ENCODE results near the gene PRKAG2.
"Not testable (repeated sequence)": the region's sequence is repeated elsewhere in the genome, so short reads cannot be mapped to it uniquely, and the experiment has no call there.

The PRKAG2 gene

GRCh38 chr7:151536178-151536577 lies 340.7 kb downstream of the PRKAG2 start:
- DNase-seq = not testable (repeated sequence)

DNA sequence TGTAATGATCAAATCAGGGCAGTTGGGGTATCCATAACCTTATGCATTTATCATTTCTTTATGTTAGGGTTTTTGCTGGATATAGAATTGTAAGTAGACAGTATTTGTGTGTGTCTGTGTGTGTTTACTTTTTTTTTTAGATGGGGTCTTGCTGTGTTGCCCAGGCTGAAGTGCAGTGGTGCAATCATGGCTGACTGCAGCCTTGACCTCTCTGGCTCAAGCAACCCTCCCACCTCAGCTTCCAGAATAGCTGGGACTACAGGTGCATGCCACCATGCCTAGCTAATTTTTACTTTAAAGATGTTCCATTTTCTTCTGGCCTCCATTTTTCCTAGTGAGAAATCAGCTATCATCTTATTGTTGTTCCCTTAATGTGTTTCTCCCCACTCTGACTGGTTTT lies 347.1 kb downstream of the PRKAG2 start:
- no peak for DNase-seq

- no peak for DNase-seq
Measured at GRCh38 chr7:151524845-151525244, 352.1 kb downstream of the PRKAG2 start.

DNA sequence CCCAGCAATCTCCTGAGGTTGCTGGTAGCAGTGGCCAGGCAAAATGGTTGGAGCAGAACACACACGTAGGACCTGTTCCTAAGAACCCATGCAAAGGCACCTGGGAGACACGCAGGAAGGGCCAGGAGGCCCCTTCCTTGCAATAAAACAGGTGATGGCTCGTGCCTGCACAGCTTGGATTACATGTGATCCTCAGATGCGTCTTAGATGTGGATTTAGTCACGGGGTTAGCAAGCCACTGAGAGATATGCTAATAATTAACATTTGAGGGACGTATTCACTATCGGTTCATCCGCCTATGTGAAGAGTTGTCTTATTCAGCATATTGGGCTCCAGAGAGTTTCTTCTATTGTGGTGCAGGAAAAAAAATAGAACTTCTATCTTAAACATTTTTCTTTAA lies 352.6 kb downstream of the PRKAG2 start:
- no peak for DNase-seq

- peak in 1 of 2 donors; percentile 32 for DNase-seq
Measured at GRCh38 chr7:151520419-151521261, 356.3 kb downstream of the PRKAG2 start.

DNA sequence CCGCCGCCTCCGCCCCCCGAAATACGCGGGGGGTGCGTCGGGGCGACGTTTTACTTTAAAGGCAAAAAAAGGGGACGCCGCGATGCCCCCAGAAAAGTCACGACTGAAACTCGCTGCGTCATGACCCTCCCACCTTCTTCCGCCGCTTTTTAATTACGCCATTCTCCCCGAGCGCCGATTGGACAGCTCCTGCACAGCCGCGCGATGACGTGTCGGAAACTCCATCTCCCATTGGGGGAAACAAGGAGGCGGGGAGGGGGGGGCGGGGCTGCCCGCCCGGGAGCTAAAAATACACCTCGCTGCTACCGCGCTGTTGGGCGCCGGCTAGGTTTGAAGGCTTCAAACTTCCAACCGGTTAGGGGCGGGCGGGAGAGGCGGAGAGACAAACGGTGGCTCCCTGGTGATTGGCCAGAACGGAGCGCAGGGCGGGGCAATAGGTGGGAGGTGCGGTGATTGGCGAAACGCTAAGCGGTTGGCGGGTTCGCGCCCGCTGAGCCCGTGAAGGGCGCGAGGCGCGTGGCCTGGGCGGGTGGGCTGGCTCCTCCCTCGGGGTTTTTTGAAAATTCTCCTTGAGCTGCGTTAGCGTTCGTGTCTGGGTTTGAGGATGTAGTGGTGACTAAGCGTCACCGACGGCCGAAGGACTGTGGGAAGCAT lies 357.0 kb downstream of the PRKAG2 start, which contains the start of gene RHEB:
Gene RHEB (minus strand): TSS at position 131 of the 654 bp plus-strand sequence. CDS start 384 bp downstream, outside the sequence.
- peak; percentile 97 for DNase-seq

DNA sequence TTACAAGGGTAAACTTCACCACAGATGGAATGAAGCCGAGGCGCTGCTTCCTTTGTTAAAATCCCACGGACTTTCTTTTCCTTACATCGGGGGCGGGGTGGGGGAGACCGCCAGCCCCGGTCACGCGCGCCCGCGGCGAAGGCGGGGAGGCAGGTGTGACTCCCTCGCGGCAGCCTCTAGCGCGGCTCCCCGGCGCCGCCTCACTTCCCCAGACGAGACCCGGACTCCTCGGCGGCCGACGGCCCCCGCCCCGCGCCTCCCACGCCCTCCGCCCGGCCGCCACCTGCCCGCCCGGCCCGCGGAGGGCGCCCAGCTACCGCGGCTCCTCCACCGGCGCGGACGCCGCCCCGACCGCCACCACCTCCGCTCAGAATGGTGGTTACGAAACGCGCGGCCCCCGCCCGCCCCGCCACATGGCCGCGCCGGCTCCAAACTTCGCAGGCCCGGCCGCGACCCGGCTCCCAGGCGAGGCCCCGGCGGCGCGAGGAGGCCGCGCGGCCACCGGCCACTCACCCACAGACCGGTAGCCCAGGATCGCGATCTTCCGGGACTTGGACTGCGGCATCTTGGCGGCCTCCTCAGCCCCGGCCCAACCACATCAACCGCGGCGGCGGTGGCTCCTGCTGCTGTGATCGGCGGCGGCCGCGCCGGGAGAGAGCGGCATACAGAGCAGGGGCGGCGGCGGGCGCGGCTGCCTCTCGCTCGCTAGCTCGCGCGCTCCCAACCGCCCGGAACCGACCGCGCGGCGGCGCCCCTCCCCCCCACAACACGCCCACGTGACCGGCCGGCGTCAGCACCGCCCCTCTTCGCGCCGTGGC lies 357.8 kb downstream of the PRKAG2 start:
- not testable (repeated sequence) for DNase-seq

- no peak for DNase-seq
Measured at GRCh38 chr7:151518105-151518946, 358.6 kb downstream of the PRKAG2 start.

DNA sequence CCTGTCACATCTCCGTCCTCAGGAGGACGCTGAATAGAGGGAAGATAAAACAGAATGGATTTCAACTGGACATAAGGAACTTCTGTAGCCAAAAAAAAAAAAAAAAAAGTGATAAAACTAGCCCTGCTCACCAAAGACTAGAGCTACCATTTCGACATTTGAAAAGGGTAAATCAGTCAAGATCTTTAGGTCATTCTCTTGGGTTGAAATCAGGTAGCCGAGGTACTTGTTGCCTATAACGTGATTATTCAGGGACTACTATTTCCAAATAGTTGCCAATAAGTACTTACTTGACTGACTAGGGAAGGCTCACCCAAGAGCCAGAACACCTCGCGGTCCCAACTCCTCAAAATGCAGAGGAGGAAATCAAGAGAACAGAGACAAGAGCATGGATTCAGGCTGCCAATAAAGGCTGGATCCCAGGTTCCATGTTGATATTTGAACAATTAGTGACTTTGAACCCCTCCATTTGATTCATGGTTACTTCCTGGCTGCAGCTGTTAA lies 359.3 kb downstream of the PRKAG2 start:
- no peak for DNase-seq

- no peak for DNase-seq
Measured at GRCh38 chr7:151515276-151515565, 361.7 kb downstream of the PRKAG2 start.

DNA sequence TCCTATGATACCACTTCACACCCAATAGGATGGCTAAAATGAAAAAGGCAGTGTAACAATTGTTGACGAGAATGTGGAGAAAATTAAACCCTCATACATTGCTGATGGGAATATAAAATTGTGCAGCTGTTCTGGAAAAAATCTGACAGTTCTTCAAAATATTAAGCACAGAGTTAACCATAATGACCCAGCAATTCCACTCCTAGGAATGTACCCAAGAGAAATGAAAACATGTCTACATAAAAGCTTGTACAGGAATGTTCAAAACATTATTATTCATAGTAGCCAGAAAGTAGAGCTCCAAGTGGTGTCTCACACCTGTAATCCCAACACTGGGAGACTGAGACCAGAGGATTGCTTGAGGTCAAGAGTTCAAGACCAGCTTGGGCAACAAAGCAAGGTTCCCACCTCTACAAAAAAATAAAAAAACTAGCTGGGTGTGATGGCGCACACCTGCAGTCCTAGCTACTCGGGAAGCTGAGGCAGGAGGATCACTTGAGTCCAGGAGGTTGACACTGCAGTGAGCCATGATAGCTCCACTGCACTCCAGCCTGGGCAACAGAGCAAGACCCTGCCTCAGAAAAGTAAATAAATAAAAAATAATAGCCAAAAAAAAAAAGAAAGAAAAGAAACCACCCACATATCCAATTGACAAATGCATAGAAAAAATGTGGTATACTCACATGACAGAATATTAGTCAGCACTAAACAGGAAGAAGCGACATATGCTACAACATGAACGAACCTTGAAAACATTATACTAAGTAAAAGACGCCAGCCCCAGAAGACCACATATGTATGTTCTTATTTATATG lies 362.2 kb downstream of the PRKAG2 start:
- DNase-seq = no peak

DNA sequence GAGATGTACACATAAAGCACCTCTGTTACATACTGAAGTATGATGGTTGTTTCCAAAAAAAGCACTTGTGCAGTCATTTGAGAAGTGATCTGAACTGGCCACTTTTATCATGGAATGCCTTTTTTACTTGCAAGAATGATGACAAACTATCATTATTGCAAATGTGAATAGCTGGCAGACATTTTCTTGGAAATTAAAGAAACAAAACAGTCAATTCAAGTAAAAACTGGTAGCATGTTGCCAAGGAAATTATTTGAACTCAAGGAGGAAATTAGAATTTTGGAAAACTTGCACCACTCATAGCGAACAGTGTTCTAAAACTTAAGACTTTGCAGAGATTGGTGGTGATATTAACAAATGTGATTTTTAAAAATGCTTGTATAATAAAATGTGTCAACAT lies 363.8 kb downstream of the PRKAG2 start:
- DNase-seq = no peak

DNA sequence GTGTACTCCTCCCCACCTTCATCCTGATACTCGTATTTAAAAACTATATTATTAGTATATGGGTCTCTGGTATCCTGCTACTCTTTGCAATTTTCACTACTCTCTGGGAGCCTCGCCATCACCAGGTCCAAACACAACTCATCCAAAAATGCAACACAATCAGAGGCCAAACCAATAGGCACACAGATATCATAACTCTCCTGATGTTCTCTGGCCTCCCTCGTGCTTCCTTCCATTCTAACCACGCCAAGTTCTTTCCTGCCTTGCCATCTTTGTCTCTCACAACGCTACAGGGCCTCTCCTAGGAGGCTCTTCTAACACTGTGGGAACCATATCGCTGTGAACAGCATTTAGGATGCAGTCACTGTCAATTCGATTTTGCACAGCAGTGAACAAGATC lies 364.6 kb downstream of the PRKAG2 start:
- DNase-seq = no peak

DNA sequence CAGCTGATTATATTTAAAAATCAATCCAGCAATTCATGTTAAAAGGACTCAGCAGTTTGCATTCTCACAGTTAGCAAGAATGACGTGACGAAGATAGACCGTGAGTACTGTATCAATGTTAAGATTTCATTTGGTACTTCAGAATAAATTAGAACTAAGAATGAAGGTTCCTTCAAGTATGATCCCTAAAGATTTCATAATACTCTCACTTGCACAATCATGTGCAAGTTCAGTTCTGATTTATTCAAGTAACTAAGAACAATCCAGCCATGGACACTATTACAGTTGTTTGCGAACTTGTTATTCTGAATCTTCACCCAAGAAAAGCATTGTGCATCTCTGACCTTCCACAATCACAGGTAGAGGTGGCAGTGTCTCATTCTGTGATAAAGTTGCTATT lies 365.0 kb downstream of the PRKAG2 start:
- DNase-seq = no peak

DNA sequence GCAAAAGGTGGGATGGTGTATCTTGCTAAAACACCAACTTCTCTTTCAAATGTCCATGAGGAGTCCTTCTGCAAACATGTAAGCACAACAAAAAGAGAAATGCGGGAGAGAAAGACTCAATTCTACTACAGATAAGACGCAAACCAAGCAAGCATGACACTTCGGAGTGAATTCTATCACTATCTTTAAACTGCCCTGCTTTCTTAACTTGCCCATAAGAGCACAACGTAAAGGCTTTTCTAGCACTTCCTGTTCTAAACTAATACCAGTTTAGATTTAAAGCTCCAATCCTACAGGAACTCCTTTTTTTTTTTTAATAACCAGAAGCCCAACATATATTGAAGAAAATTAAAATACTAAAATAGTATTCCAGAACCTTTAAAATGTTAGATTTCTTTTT lies 365.6 kb downstream of the PRKAG2 start:
- DNase-seq = no peak

DNA sequence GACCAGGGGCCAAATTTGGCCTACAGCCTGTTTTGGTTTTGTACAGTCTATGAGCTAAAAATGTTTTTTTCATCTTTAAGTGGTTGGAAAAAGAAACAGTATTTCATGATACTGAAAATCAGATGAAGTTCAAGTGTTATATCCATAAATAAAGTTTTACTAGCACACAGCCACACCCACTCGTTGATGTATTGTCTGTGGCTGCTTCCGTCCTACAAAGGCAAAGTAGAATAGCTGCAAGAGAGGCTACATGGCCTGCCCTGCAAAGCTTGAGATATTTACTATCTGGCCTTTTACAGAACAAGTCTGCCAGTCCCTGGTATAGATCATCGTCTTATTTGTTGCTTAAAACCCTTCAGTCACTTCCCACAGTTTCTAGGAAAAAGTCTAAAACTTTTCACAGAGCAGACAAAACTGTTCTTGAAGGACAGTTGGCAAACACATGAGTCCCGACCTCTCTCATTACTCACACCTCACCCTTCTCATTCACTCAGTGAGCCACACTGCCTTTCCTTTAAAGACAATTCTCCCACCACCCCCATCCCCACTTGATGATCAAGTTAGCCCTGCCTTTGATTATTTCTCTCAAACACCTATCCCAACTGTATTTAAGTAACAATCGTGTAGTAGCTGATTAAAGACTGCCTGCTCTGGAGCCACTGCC lies 367.1 kb downstream of the PRKAG2 start:
- DNase-seq = no peak

DNA sequence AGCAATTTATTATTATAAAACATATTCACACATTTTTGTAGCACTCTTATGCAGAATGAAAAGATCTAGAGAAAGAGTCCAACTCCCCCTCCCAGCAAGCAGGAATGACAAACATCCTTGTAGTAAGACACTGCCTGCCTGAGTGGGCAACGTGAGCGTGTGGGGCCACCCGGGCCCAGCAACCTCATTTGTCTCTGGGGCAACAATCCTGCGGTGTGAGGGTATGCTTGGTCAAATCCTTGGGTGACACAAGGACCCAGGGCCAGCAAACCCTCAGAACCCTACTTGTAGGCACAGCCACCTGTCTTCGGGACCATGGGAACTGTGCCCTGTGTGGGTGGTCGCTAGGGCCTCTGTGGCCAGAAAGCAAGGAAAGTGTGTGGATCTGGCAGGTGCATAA lies 367.9 kb downstream of the PRKAG2 start:
- DNase-seq = no peak

- DNase-seq = no peak
Measured at GRCh38 chr7:151507806-151508205, 369.1 kb downstream of the PRKAG2 start.

DNA sequence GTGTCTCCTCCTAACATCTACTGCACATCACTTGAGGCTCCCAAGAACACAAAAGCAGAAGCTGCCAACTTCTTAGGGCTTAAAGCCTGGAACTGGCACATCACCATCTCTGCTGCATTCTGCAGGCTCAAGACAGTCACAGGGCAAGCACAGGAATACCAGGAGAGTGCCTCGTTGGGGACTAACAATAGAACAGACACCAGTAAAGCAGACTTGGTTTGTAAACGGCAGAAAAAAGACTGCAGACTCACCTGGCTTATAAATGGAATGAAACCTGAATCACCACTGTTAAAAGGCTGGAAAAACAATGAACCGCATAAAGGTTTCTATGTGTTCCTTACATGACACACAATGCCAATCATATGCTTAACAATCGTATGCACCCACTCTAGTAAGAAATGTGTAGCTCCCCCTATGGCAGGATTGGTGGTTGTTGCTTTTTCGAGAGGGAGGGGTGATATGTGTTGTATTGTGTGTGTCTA lies 370.0 kb downstream of the PRKAG2 start:
- DNase-seq = peak in 1 of 2 donors; percentile 43

Data from hippocampal formation (tissue), 2 donors.